Activated gamma-delta T cell treated with Interleukin-2 at 50 U/mL for 16 hours (primary cell): ENCODE data around the gene ZNF791.
"Not testable (repeated sequence)": the region's sequence is repeated elsewhere in the genome, so short reads cannot be mapped to it uniquely, and the experiment has no call there.

Source experiments
- DNase-seq: peaks from one replicate; pipeline ENCODE4 v3.0.0-alpha.2; 2020

Gene ZNF791

GRCh38 chr19:12668346-12668745, 57.6 kb downstream of the ZNF791 start:
- no peak for DNase-seq

- peak; percentile 56 for DNase-seq
Measured at GRCh38 chr19:12668932-12669269, 58.2 kb downstream of the ZNF791 start.

GRCh38 chr19:12669270-12670158, 58.8 kb downstream of the ZNF791 start:
- peak; percentile 72 for DNase-seq

- DNase-seq, result no peak
Measured at GRCh38 chr19:12670159-12670928, 59.6 kb downstream of the ZNF791 start.

- DNase-seq, result no peak
Measured at GRCh38 chr19:12672744-12673143, 62.0 kb downstream of the ZNF791 start.

GRCh38 chr19:12675399-12675798, 64.7 kb downstream of the ZNF791 start:
- DNase-seq, result no peak

GRCh38 chr19:12675940-12676339, 65.2 kb downstream of the ZNF791 start:
- no peak for DNase-seq

- DNase-seq, result peak; percentile 86
Measured at GRCh38 chr19:12676384-12676792, 65.7 kb downstream of the ZNF791 start.

GRCh38 chr19:12676928-12677327, 66.2 kb downstream of the ZNF791 start:
- DNase-seq, result no peak

GRCh38 chr19:12678039-12678438, 67.3 kb downstream of the ZNF791 start:
- not testable (repeated sequence) for DNase-seq

GRCh38 chr19:12680034-12680433, 69.3 kb downstream of the ZNF791 start:
- no peak for DNase-seq

- peak; percentile 89 for DNase-seq
Measured at GRCh38 chr19:12681074-12681987, 70.6 kb downstream of the ZNF791 start, which contains the start of gene DHPS. Gene DHPS (minus strand): TSS chr19:12681880. CDS start chr19:12681766, 114 bp downstream.
